Lower leg skin (tissue), 3 donors: Measurements from ENCODE around the gene NOL4L.

Experiments
- CTCF ChIP-seq, 3 donors: fragments of 450-650 bp; IDR thresholded peaks; one replicate each; pipeline ENCODE4 v1.5.1; 2016; ENCODE audit warnings: antibody characterized with exemption in 3 of 3, mild to moderate bottlenecking in 3 of 3, moderate library complexity in 2 of 3
- POLR2A ChIP-seq, 2 donors: fragments of 450-650 bp; IDR thresholded peaks; one replicate each; pipeline ENCODE4 v1.6.1; 2016 to 2017; ENCODE audit warnings: antibody characterized with exemption in 2 of 2, mild to moderate bottlenecking in 1 of 2, moderate library complexity in 1 of 2

- TF ChIP-seq CTCF (IDR thresholded peaks at IDR 0.05), result no peak
- TF ChIP-seq POLR2A (IDR thresholded peaks at IDR 0.05), result no peak
Measured at GRCh38 chr20:32532246-32532645, 52.9 kb downstream of the NOL4L start.
